GM18867 (cell line): Measurements from ENCODE around the gene GET4.

Source experiments
- ATAC-seq: cut with Tn5 transposase; IDR thresholded peaks from one replicate; pipeline ENCODE4 v1.9.1; 2021; ENCODE audit warnings: mild to moderate bottlenecking, moderate library complexity; ENCODE audit not compliant: unreplicated experiment

GET4 gene

GRCh38 chr7:885261-885892, 9.0 kb downstream of the GET4 start:
- ATAC-seq, result no peak

GRCh38 chr7:885893-886625, 9.7 kb downstream of the GET4 start:
- ATAC-seq, result no peak

GRCh38 chr7:886626-887487, 10.5 kb downstream of the GET4 start:
- no peak for ATAC-seq

- no peak for ATAC-seq
Measured at GRCh38 chr7:887488-887820, 11.1 kb downstream of the GET4 start.

- no peak for ATAC-seq
Measured at GRCh38 chr7:888081-889024, 12.0 kb downstream of the GET4 start.

- no peak for ATAC-seq
Measured at GRCh38 chr7:889025-889390, 12.7 kb downstream of the GET4 start.

GRCh38 chr7:889391-889790, 13.0 kb downstream of the GET4 start:
- ATAC-seq, result no peak

GRCh38 chr7:890868-891267, 14.5 kb downstream of the GET4 start:
- no peak for ATAC-seq

GRCh38 chr7:891291-891690, 14.9 kb downstream of the GET4 start:
- ATAC-seq, result no peak

- no peak for ATAC-seq
Measured at GRCh38 chr7:891805-892204, 15.5 kb downstream of the GET4 start.

GRCh38 chr7:892648-893593, 16.6 kb downstream of the GET4 start:
- ATAC-seq, result no peak

- ATAC-seq, result no peak
Measured at GRCh38 chr7:893686-894085, 17.3 kb downstream of the GET4 start.

GRCh38 chr7:894164-894867, 18.0 kb downstream of the GET4 start:
- ATAC-seq, result no peak

- ATAC-seq, result no peak
Measured at GRCh38 chr7:894927-895450, 18.6 kb downstream of the GET4 start.

- ATAC-seq, result no peak
Measured at GRCh38 chr7:895451-896052, 19.2 kb downstream of the GET4 start.

- no peak for ATAC-seq
Measured at GRCh38 chr7:896346-897075, 20.2 kb downstream of the GET4 start.

- ATAC-seq, result no peak
Measured at GRCh38 chr7:897086-897485, 20.7 kb downstream of the GET4 start.
